HL-60 (cell line): ENCODE data around the gene NLRC4.

Source experiments
- POLR2AphosphoS5 ChIP-seq: IDR thresholded peaks from 2 replicates; pipeline ENCODE4 v1.6.1; 2012; ENCODE audit warnings: low read depth
- SPI1 ChIP-seq: IDR thresholded peaks from 2 replicates; pipeline ENCODE4 v1.6.1; 2012; ENCODE audit warnings: low read depth, mild to moderate bottlenecking, borderline replicate concordance
- TF ChIP-seq, protein P1 (sequence below): IDR thresholded peaks from 2 replicates; pipeline ENCODE4 v1.6.1; 2012; ENCODE audit warnings: low read depth; ENCODE audit not compliant: insufficient replicate concordance
- TF ChIP-seq, protein P2 (sequence below): IDR thresholded peaks from one replicate; pipeline ENCODE4 v1.5.1; 2011; ENCODE audit warnings: low read length, control low read depth, inconsistent platforms; ENCODE audit not compliant: insufficient read depth

DNA sequence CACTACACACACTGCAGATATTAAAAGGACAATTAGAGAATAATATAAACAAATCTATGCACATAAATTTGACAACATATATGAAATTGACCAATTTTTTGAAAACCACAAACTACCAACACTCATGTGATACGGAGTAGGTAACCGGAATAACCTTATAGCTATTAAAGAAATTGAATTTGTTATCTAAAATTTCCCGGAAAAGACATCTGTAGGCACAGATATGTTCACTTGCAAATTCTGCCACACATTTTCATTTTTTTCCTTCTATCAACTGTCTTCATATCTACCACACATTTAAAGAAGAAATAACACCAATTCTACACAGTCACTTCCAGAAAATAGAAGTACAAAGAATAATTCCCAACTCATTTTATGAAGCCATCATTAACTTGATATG, 22.4 kb downstream of the NLRC4 start:
- TF ChIP-seq POLR2AphosphoS5, result no peak
- TF ChIP-seq, protein P1, sequence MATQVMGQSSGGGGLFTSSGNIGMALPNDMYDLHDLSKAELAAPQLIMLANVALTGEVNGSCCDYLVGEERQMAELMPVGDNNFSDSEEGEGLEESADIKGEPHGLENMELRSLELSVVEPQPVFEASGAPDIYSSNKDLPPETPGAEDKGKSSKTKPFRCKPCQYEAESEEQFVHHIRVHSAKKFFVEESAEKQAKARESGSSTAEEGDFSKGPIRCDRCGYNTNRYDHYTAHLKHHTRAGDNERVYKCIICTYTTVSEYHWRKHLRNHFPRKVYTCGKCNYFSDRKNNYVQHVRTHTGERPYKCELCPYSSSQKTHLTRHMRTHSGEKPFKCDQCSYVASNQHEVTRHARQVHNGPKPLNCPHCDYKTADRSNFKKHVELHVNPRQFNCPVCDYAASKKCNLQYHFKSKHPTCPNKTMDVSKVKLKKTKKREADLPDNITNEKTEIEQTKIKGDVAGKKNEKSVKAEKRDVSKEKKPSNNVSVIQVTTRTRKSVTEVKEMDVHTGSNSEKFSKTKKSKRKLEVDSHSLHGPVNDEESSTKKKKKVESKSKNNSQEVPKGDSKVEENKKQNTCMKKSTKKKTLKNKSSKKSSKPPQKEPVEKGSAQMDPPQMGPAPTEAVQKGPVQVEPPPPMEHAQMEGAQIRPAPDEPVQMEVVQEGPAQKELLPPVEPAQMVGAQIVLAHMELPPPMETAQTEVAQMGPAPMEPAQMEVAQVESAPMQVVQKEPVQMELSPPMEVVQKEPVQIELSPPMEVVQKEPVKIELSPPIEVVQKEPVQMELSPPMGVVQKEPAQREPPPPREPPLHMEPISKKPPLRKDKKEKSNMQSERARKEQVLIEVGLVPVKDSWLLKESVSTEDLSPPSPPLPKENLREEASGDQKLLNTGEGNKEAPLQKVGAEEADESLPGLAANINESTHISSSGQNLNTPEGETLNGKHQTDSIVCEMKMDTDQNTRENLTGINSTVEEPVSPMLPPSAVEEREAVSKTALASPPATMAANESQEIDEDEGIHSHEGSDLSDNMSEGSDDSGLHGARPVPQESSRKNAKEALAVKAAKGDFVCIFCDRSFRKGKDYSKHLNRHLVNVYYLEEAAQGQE, result no peak
- TF ChIP-seq, protein P2, sequence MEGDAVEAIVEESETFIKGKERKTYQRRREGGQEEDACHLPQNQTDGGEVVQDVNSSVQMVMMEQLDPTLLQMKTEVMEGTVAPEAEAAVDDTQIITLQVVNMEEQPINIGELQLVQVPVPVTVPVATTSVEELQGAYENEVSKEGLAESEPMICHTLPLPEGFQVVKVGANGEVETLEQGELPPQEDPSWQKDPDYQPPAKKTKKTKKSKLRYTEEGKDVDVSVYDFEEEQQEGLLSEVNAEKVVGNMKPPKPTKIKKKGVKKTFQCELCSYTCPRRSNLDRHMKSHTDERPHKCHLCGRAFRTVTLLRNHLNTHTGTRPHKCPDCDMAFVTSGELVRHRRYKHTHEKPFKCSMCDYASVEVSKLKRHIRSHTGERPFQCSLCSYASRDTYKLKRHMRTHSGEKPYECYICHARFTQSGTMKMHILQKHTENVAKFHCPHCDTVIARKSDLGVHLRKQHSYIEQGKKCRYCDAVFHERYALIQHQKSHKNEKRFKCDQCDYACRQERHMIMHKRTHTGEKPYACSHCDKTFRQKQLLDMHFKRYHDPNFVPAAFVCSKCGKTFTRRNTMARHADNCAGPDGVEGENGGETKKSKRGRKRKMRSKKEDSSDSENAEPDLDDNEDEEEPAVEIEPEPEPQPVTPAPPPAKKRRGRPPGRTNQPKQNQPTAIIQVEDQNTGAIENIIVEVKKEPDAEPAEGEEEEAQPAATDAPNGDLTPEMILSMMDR, result no peak
- TF ChIP-seq SPI1, result no peak
